Thymus (tissue), 11 donors: ENCODE measurements around the gene PCDHB11. TPM values are rescaled to one million over a fixed set of nuclear protein-coding genes. Genes with fewer than 3 reads are reported as not detected.
A peak's percentile ranks its signal among the peaks of the same experiment; 100 is the strongest.
"Not testable (repeated sequence)": the region's sequence is repeated elsewhere in the genome, so short reads cannot be mapped to it uniquely, and the experiment has no call there.

Source experiments
- DNase-seq, 9 donors: peaks; one replicate each; pipeline ENCODE4 v3.0.0-alpha.2; 2013; ENCODE audit warnings: low spot score in 9 of 9, low read depth in 6 of 9, missing footprints in 1 of 9
- H3K27ac ChIP-seq, 2 donors: one replicate each; pipeline ENCODE4 v1.5.1; 2013; ENCODE audit warnings: control low read depth in 1 of 2, low read depth in 1 of 2, low read length in 1 of 2, mild to moderate bottlenecking in 1 of 2, moderate library complexity in 1 of 2
- H3K27me3 ChIP-seq, 2 donors: one replicate each; pipeline ENCODE4 v1.5.1; 2013; ENCODE audit warnings: low read length in 1 of 2; ENCODE audit not compliant: control insufficient read depth in 2 of 2, insufficient read depth in 1 of 2
- H3K36me3 ChIP-seq, 2 donors: one replicate each; pipeline ENCODE4 v1.5.1; 2013; ENCODE audit warnings: low read length in 1 of 2, mild to moderate bottlenecking in 1 of 2, moderate library complexity in 1 of 2; ENCODE audit not compliant: control insufficient read depth in 2 of 2, insufficient read depth in 2 of 2
- H3K4me1 ChIP-seq, 2 donors: one replicate each; pipeline ENCODE4 v1.5.1; 2013; ENCODE audit warnings: low read length in 2 of 2; ENCODE audit not compliant: control insufficient read depth in 2 of 2, insufficient read depth in 2 of 2
- H3K4me3 ChIP-seq, 2 donors: one replicate each; pipeline ENCODE4 v1.5.1; 2013; ENCODE audit warnings: low read length in 2 of 2, control low read depth in 1 of 2, mild to moderate bottlenecking in 1 of 2
- H3K9me3 ChIP-seq, 2 donors: one replicate each; pipeline ENCODE4 v1.5.1; 2013; ENCODE audit warnings: low read length in 1 of 2, mild to moderate bottlenecking in 1 of 2; ENCODE audit not compliant: control insufficient read depth in 2 of 2, insufficient read depth in 1 of 2
- WGBS: extraction: QIAGEN DNeasy Blood & Tissue Kit; methylation state at CpG from one replicate; pipeline ENCODE4 v1.1.7; 2013; 5-methylcytosine and 5-hydroxymethylcytosine counted together
- polyA plus RNA-seq: library from polyadenylated mRNA; stranded (reverse); fragments of 200-250 nt; gene quantifications from one replicate; pipeline ENCODE4 v1.2.3, GENCODE V29; 2013
- total RNA-seq: library from RNA; stranded (reverse); fragments of 120-200 nt; gene quantifications from one replicate; pipeline ENCODE4 v1.2.4, GENCODE V29; 2013
- donor health status: healthy.

PCDHB11 gene
- total and polyA plus RNA-seq, 2 donors, result 0.24 to 0.37 TPM

DNA sequence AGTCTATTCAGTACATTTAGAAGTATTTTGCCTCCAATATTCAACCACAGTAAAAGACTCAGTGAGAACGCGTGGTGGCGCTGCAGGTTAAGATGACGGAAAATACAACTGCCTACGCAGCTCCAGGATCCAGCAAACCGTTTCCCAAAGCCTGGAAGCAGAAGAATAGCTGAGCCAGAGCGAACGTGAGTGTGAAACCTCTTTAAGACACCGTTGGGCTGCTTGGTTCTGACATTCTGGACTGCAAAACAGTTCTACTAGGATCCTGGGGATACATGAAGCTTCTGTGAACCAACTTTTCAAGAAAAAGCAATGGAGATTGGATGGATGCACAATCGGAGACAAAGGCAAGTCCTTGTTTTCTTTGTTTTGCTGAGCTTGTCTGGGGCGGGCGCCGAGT, 17.2 kb upstream of the PCDHB11 start, which contains the start of gene PCDHB16:
Gene PCDHB16, plus strand, starts transcription at position 140 of the 400 bp plus-strand sequence. Its CDS starts 173 bp downstream, at position 313.
- no peak for DNase-seq
- peaks cover 2 to 8% of the 10 kb centered on the region in 2 donors for H3K9me3 ChIP-seq
- 23% methylated on average over 13 of the region's 13 CpGs for WGBS
- no peaks in the 10 kb centered on the region for H3K4me1 ChIP-seq
- H3K4me3 ChIP-seq, result no peak within 1 kb of the TSS
- H3K36me3 ChIP-seq, result no peaks in the 10 kb centered on the region
- no peak within 1 kb of the TSS for H3K27ac ChIP-seq
- H3K27me3 ChIP-seq, result peaks cover 0 to 37% of the 10 kb centered on the region in 2 donors

DNA sequence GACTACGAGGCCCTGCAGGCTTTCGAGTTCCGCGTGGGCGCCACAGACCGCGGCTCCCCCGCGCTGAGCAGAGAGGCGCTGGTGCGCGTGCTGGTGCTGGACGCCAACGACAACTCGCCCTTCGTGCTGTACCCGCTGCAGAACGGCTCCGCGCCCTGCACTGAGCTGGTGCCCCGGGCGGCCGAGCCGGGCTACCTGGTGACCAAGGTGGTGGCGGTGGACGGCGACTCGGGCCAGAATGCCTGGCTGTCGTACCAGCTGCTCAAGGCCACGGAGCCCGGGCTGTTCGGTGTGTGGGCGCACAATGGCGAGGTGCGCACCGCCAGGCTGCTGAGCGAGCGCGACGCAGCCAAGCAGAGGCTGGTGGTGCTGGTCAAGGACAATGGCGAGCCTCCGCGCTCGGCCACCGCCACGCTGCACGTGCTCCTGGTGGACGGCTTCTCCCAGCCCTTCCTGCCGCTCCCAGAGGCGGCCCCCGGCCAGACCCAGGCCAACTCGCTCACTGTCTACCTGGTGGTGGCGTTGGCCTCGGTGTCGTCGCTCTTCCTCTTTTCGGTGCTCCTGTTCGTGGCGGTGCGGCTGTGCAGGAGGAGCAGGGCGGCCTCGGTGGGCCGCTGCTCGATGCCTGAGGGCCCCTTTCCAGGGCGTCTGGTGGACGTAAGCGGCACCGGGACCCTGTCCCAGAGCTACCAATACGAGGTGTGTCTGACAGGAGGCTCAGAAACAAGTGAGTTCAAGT, 15.1 kb upstream of the PCDHB11 start:
- H3K27me3 ChIP-seq, result peaks cover 0 to 37% of the 10 kb centered on the region in 2 donors
- H3K4me1 ChIP-seq, DNase-seq, H3K9me3 ChIP-seq, H3K36me3 ChIP-seq, H3K27ac ChIP-seq, H3K4me3 ChIP-seq: not testable (repeated sequence)
- 46% methylated on average over 46 of the region's 69 CpGs for WGBS

DNA sequence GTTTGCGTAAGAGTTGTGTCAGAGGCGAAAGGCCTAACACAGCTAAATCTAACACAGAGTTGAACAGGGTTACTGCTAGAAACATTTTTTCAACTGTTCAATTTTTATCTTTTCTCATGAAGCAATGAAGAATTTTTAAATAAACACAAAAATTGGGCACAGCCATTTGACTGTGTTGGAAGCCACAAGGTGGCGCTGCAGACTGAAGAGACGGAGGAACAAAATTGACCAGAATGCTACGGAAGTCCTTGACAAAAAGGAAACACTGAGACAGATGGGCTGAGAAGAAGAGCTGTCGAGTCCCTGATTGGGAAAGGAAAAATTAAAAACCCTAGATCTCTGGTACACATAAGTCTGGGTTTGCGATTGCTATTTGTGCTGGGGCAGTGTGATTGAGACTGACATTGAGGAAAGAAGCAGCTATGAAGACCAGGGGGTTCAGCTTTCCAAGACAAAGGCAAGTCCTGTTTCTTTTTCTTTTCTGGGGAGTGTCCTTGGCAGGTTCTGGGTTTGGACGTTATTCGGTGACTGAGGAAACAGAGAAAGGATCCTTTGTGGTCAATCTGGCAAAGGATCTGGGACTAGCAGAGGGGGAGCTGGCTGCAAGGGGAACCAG, 12.4 kb upstream of the PCDHB11 start, which contains the start of gene PCDHB9:
Gene PCDHB9, plus strand, starts transcription at position 265 of the 616 bp plus-strand sequence. Its CDS starts 158 bp downstream, at position 423.
- 21% methylated on average over 9 of the region's 9 CpGs for WGBS
- Histone ChIP-seq H3K4me1 (no peaks in the 10 kb centered on the region), H3K27me3 (peaks cover 0 to 38% of the 10 kb centered on the region in 2 donors), H3K27ac (no peak within 1 kb of the TSS), H3K4me3 (no peak within 1 kb of the TSS), H3K36me3 (no peaks in the 10 kb centered on the region), H3K9me3 (peaks cover 2 to 8% of the 10 kb centered on the region in 2 donors)
- peak in 2 of 9 donors; percentile 4 to 18 for DNase-seq

DNA sequence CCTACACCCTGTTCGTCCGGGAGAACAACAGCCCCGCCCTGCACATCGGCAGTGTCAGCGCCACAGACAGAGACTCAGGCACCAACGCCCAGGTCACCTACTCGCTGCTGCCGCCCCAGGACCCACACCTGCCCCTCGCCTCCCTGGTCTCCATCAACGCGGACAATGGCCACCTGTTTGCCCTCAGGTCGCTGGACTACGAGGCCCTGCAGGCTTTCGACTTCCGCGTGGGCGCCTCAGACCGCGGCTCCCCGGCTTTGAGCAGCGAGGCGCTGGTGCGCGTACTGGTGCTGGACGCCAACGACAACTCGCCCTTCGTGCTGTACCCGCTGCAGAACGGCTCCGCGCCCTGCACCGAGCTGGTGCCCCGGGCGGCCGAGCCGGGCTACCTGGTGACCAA, 10.7 kb upstream of the PCDHB11 start:
- 45% methylated on average over 28 of the region's 37 CpGs for WGBS

DNA sequence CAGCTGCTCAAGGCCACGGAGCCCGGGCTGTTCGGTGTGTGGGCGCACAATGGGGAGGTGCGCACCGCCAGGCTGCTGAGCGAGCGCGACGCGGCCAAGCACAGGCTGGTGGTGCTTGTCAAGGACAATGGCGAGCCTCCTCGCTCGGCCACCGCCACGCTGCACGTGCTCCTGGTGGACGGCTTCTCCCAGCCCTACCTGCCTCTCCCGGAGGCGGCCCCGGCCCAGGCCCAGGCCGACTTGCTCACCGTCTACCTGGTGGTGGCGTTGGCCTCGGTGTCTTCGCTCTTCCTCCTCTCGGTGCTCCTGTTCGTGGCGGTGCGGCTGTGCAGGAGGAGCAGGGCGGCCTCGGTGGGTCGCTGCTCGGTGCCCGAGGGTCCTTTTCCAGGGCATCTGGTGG, 10.3 kb upstream of the PCDHB11 start:
- not testable (repeated sequence) for H3K27ac ChIP-seq, DNase-seq, H3K4me3 ChIP-seq, H3K9me3 ChIP-seq, H3K4me1 ChIP-seq, H3K36me3 ChIP-seq
- whole genome bisulfite sequencing, result 39% methylated on average over 31 of the region's 35 CpGs
- peaks cover 0 to 26% of the 10 kb centered on the region in 2 donors for H3K27me3 ChIP-seq

More for the DNA sequence above, 10.7 kb upstream of the PCDHB11 start:
- not testable (repeated sequence) for H3K36me3 ChIP-seq, H3K4me1 ChIP-seq, H3K27ac ChIP-seq, DNase-seq, H3K4me3 ChIP-seq, H3K9me3 ChIP-seq
- H3K27me3 ChIP-seq, result peaks cover 0 to 27% of the 10 kb centered on the region in 2 donors

DNA sequence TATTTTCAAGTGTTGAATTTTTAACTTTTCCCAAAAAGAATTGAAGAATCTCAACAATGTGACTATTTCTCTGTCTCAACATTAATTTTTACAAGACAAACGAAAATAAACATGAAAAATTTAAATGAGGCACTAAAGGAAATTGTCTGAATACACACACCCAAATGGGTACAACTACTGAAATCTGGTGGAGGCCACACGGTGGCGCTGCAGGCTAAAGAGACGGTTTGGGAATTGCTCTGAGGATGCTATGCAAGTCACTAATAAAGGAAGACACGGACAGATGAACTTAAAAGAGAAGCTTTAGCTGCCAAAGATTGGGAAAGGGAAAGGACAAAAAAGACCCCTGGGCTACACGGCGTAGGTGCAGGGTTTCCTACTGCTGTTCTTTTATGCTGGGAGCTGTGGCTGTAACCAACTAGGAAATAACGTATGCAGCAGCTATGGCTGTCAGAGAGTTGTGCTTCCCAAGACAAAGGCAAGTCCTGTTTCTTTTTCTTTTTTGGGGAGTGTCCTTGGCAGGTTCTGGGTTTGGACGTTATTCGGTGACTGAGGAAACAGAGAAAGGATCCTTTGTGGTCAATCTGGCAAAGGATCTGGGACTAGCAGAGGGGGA, 7.2 kb upstream of the PCDHB11 start, which contains the start of gene PCDHB10:
Gene PCDHB10, plus strand, starts transcription at position 244 of the 616 bp plus-strand sequence. Its CDS starts 200 bp downstream, at position 444.
- H3K4me3 ChIP-seq, result no peak within 1 kb of the TSS
- DNase-seq, result peak in 1 of 9 donors; percentile 4
- no peak within 1 kb of the TSS for H3K27ac ChIP-seq
- H3K4me1 ChIP-seq, result no peaks in the 10 kb centered on the region
- no peaks in the 10 kb centered on the region for H3K9me3 ChIP-seq
- no peaks in the 10 kb centered on the region for H3K36me3 ChIP-seq
- peaks cover 0 to 17% of the 10 kb centered on the region in 2 donors for H3K27me3 ChIP-seq
- 12% methylated on average over 10 of the region's 10 CpGs for WGBS

DNA sequence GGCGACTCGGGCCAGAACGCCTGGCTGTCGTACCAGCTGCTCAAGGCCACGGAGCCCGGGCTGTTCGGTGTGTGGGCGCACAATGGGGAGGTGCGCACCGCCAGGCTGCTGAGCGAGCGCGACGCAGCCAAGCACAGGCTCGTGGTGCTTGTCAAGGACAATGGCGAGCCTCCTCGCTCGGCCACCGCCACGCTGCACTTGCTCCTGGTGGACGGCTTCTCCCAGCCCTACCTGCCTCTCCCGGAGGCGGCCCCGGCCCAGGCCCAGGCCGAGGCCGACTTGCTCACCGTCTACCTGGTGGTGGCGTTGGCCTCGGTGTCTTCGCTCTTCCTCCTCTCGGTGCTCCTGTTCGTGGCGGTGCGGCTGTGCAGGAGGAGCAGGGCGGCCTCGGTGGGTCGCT, 5.1 kb upstream of the PCDHB11 start:
- DNase-seq, H3K4me1 ChIP-seq, H3K36me3 ChIP-seq, H3K27ac ChIP-seq, H3K9me3 ChIP-seq, H3K4me3 ChIP-seq: not testable (repeated sequence)
- 32% methylated on average over 20 of the region's 37 CpGs for WGBS
- peaks cover 0 to 11% of the 10 kb centered on the region in 2 donors for H3K27me3 ChIP-seq

DNA sequence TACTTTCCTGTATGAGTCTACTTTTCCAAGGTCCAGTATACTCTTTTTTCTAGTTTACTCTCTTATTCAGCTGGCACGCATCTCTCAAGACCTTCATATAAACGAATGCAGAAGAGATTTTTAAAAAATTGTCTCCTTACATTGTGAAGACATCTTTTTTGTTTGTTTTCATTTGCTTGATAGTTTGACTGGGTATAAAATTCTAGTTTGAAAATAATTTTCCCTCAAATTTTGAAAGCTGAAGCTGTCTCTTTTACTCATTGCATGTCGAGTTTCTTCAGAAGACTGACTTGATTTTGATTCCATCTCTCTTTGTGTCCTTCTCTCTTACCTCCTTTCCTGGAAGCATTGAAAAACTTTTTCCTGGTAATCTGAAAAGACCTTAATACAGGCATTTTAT, 3.1 kb upstream of the PCDHB11 start:
- Histone ChIP-seq H3K27ac (no peak overlapping the region), H3K9me3 (peaks cover 0 to 4% of the 10 kb centered on the region in 2 donors), H3K27me3 (peaks cover 0 to 14% of the 10 kb centered on the region in 2 donors), H3K4me3 (no peak overlapping the region), H3K4me1 (no peaks in the 10 kb centered on the region), H3K36me3 (no peaks in the 10 kb centered on the region)
- 42% methylated on average over 3 of the region's 3 CpGs for WGBS
- DNase-seq, result no peak

DNA sequence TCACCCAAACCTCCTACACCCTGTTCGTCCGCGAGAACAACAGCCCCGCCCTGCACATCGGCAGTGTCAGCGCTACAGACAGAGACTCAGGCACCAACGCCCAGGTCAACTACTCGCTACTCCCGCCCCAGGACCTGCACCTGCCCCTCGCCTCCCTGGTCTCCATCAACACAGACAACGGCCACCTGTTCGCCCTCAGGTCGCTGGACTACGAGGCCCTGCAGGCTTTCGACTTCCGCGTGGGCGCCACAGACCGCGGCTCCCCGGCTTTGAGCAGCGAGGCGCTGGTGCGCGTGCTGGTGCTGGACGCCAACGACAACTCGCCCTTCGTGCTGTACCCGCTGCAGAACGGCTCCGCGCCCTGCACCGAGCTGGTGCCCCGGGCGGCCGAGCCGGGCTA, 1.7 kb downstream of the PCDHB11 start:
- not testable (repeated sequence) for H3K36me3 ChIP-seq, H3K4me3 ChIP-seq, H3K27ac ChIP-seq, H3K9me3 ChIP-seq, DNase-seq, H3K4me1 ChIP-seq
- H3K27me3 ChIP-seq, result peaks cover 0 to 18% of the 10 kb centered on the region in 2 donors
- WGBS, result 37% methylated on average over 26 of the region's 38 CpGs
